HG02571 (cell line): ENCODE results near the gene ZNF112.
"Not testable (repeated sequence)": the region's sequence is repeated elsewhere in the genome, so short reads cannot be mapped to it uniquely, and the experiment has no call there.

Source experiments
- ATAC-seq: cut with Tn5 transposase; IDR thresholded peaks from one replicate; pipeline ENCODE4 v1.9.1; 2021; ENCODE audit warnings: mild to moderate bottlenecking, moderate library complexity; ENCODE audit not compliant: unreplicated experiment

Gene ZNF112

GRCh38 chr19:44356383-44357111, at the start of gene ZNF112:
Gene ZNF112 (minus strand): TSS chr19:44356680. CDS start chr19:44340539, 16,141 bp downstream.
- no peak for ATAC-seq

- no peak for ATAC-seq
Measured at GRCh38 chr19:44401139-44402115, 44.9 kb upstream of the ZNF112 start, which contains the start of gene ZNF285. Gene ZNF285 (minus strand): TSS chr19:44401608. CDS start chr19:44397213, 4,395 bp downstream.

DNA sequence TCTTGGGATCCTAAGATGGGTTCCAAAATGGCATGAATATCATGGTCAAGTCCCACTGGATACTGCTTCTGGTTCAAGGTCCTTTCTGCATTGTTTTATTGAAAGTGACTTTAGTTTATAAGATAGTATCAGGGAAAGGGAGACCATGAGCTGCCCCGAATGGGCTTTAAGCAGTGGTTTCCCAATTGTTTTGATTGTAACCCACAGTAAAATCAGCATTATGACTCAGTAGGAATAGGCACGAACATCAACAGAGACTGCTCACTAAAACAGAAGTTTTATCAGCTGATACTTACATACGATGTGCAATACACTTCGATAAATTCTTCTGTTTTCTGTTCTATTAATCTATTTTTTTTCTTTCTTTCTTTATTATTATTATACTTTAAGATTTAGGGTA, 32.8 kb upstream of the ZNF112 start:
- not testable (repeated sequence) for ATAC-seq

- no peak for ATAC-seq
Measured at GRCh38 chr19:44374789-44375188, 18.3 kb upstream of the ZNF112 start.

GRCh38 chr19:44371815-44372480, 15.5 kb upstream of the ZNF112 start:
- ATAC-seq, result no peak

DNA sequence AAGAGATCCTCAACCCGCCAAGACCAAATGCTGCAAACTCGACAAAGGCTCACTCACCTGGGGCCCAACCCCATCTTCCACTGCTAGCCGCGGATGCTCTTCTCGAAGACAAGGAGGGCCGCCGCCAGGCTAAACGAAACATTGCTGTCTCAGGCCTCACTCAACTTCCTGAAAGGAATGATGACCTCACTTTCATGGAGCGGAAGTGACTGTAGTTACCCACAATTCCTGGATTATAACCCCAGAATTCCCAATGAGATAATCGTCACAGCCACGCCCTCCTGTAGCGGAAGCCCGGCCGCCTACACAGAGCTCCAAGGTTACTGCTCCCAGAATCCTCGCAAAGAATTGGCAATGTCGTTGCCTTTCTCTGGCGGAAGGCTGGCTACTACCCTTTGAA, 10.5 kb upstream of the ZNF112 start:
- no peak for ATAC-seq

DNA sequence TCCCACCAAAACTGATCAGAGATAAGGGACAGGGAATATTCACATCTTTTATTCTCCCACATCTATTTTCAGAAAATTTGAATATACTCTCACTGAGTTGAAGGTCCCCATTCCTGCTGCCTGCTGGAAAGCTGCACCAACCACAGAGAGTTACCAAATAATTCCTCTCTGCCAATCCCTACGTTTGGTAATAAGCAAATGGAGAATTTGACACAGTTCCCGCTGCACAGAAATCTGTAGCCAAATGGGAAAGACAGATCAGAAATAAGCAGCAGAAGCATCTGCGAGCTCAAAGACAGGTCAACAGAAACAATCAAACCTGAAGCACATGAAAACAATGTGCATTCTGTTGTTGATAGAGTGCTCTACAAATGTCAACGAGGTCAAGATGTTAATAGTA, 9.9 kb downstream of the ZNF112 start:
- no peak for ATAC-seq

GRCh38 chr19:44345959-44346358, 10.5 kb downstream of the ZNF112 start:
- no peak for ATAC-seq

DNA sequence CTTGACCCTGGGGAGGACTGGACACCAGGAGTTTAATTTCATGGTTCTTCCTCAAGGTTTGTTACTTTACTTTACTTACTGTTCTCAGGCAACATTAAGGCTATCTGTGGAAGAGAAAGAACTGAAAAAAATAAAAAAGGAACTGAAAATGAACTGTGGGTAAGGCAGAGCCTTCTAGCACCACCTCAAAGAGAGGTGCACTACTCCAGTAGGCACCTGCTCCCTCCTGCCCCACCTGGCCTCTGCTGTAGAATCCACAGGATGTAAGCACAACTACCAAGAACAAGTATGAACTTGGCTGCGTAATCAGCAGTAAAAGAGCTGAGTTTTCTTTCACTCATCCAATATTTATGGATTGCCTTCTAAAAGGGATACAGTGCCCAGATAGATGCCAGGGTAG, 12.2 kb downstream of the ZNF112 start:
- no peak for ATAC-seq

DNA sequence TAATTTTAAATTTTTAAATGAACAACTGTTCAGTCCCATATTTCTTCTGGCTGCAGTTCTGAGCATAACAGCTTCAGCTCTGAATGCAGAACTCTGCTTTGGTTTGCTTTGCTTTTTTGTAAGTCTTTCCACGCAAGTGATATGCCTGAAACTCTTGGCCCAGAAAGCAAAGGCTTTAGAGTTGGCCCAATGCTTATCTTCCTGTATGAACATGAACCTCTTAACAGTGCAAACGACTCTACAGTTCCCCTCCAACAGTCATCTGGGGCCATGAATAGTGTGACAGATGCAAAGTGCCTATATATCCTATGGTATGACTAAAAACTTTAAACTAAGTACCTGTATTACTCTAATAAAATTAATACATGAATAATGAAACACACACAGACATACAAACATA, 14.7 kb downstream of the ZNF112 start:
- ATAC-seq, result no peak

DNA sequence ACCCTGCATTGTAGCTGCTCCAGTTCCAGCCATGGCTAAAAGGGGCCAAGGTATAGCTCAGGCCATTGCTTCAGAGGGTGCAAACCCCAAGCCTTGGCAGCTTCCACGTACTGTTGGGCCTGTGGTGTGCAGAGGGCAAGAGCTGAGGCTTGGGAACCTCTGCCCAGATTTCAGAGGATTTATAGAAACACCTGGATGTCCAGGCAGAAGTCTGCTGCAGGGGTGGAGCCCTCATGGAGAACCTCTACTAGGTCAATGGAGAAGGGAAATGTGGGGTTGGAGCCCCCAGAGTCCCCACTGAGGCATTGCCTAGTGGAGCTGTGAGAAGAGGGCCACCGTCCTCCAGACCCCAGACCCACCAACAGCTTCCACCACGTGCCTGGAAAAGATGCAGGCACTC, 21.8 kb downstream of the ZNF112 start:
- ATAC-seq, result not testable (repeated sequence)

GRCh38 chr19:44332145-44332544, 24.3 kb downstream of the ZNF112 start:
- no peak for ATAC-seq

DNA sequence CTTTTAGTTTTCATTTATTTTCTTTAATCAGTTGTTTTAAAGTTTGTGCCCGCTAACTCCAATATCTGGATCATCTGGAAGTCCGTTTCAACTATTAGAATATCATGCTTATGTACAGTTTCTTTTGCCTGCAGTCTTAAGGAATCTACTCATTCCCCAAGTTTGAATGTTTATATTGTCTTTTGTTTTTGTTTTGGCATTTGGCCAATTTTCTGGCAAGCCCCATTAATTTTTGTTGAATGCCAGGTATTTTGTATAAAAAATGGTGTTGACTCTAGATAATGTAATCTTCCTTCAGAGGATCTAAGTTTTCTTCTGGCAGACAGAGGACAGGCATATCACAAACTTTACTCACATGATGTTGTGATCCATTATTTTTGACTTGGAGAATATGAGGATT, 40.6 kb downstream of the ZNF112 start:
- ATAC-seq, result no peak

- no peak for ATAC-seq
Measured at GRCh38 chr19:44313231-44313630, 43.2 kb downstream of the ZNF112 start.

- ATAC-seq, result no peak
Measured at GRCh38 chr19:44308011-44308410, 48.5 kb downstream of the ZNF112 start.

DNA sequence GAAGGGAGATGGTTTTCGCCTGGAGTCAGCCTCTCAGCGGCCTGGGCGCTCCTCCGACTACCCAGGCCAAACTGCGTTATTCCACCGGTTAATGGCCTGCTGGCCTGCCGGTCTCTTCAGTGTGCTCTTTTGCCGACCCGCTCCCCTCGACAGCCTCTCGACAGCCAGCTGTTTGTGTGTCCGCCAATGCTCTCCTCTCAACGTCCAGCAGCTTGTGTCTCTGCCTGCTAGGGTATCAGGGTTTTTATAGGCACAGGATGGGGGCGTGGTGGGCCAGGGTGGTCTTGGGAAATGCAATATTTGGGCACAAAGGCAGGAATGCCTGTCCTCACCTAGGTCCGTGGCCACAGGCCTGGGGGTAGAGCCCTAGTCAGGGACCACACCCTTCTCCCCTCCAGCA, 50.2 kb downstream of the ZNF112 start:
- ATAC-seq, result no peak

DNA sequence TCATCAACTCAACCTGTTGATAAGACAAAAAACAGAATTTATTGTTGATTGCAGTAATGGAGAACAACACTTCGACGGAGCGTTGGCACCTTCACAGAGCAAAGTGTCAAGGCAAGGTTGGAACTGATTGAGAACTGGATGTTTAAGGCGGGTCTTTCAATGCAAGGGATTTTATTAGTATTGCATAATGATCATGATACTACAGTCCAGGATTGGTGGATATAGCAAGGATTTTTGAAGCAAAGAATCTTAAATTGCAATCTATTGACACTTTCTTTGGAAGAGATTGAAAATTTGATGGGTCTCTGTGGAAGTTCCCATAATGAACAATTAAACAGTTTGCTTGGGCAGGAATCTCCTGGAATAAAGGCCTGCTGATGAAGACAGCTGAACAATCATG, 51.0 kb downstream of the ZNF112 start:
- ATAC-seq, result no peak

GRCh38 chr19:44304659-44305193, 51.8 kb downstream of the ZNF112 start, which contains the start of gene ZNF235:
Gene ZNF235 (minus strand): TSS chr19:44305025. CDS start chr19:44303404, 1,621 bp downstream.
- ATAC-seq, result peak; percentile 83

GRCh38 chr19:44303976-44304568, 52.4 kb downstream of the ZNF112 start:
- no peak for ATAC-seq

DNA sequence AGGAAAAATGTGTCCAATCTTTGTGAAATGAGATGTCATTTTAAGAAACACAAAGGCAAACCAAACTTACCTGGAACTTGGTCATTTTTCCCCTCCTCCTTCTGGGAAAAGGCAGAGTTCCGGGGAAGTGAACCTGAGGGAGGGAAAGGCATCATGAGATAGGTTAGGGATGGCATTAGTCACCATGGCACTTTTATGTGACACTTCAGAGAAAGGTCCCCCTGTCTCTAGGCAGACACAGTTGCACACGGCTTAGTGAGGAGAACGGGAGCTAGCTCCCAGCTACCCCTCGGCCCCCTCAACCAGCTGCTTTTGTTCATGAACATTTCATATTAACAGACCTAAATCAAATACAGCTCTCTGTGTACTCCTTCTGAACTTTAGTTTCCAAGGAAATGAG, 53.2 kb downstream of the ZNF112 start:
- ATAC-seq, result no peak
